ENCODE data around the gene ACSL1. TPM values are rescaled to one million over a fixed set of nuclear protein-coding genes. Genes with fewer than 3 reads are reported as not detected.
"Not testable (repeated sequence)": the region's sequence is repeated elsewhere in the genome, so short reads cannot be mapped to it uniquely, and the experiment has no call there.

ACSL1 gene
- total RNA-seq, 1 experiment from 2014 or later: 5.3 TPM

DNA sequence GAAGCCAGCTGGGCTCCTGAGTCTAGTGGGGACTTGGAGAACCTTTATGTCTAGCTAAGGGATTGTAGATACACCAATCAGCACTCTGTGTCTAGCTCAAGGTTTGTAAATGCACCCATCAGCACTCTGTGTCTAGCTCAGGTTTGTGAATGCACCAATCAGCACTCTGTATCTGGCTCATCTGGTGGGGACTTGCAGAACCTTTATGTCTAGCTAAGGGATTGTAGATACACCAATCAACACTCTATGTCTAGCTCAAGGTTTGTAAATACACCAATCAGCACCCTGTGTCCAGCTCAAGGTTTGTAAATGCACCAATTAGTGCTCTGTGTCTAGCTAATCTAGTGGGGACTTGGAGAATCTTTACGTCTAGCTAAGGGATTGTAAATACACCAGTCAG lies 84.1 kb downstream of the ACSL1 start:
- in situ Hi-C loops (cut with HindIII; ENCODE audit: low sequenced_read_pairs); DNase-seq (ENCODE audit: low spot score): not testable (repeated sequence)

DNA sequence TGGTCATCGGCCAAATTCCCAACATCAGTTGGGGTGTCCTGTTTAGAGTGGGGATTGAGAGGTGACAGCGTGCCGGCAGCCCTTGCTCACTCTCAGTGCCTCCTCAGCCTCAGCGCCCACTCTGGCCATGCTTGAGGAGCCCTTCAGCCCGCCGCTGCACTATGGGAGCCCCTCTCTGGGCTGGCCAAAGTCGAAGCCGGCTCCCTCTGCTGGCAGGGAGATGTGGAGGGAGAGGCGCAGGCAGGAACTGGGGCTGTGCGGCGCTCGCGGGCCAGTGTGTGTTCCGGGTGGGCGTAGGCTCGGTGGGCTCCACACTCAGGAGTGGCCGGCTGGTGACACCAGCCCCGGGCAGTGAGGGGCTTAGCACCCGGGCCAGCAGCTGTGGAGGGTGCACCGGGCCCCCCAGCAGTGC lies 84.8 kb downstream of the ACSL1 start:
- in situ Hi-C loops (cut with HindIII; ENCODE audit: low sequenced_read_pairs): no loop called here
- DNase-seq (ENCODE audit: low spot score): no peak

DNA sequence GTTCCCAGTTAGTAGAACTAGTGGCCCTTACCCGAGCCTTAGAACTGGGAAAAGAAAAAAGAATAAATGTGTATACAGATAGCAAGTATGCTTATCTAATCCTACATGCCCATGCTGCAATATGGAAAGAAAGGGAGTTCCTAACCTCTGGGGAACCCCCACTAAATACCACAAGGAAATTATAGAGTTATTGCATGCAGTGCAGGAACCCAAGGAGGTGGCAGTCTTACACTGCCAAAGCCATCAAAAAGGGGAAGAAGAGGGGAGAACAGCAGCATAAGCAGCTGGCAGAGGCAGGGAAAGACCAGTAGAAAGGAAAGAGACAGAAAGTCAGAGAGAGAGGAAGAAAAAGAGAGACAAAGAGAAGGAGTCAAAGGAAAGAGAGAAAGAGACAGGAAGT lies 86.2 kb downstream of the ACSL1 start:
- in situ Hi-C loops (cut with HindIII; ENCODE audit: low sequenced_read_pairs); DNase-seq (ENCODE audit: low spot score): not testable (repeated sequence)

DNA sequence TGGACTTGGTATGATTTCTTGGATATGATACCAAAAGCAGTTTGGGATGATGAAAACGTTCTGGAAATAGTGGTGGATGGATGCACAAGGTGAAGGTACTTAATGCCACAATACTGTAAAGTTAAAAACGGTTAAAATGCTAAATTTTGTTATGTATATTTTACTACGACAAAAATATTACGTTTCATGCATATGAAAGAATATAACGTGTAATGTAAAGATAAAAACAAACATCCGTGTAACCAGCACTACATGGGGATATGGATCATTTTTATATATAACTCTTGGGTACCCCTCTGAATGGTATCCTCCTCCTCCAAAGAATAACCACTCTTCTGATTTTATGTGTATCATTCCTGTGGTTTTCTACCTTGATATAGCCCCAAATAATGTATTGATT lies 91.0 kb downstream of the ACSL1 start:
- in situ Hi-C loops (cut with HindIII; ENCODE audit: low sequenced_read_pairs): no loop called here
- DNase-seq (ENCODE audit: low spot score): no peak

DNA sequence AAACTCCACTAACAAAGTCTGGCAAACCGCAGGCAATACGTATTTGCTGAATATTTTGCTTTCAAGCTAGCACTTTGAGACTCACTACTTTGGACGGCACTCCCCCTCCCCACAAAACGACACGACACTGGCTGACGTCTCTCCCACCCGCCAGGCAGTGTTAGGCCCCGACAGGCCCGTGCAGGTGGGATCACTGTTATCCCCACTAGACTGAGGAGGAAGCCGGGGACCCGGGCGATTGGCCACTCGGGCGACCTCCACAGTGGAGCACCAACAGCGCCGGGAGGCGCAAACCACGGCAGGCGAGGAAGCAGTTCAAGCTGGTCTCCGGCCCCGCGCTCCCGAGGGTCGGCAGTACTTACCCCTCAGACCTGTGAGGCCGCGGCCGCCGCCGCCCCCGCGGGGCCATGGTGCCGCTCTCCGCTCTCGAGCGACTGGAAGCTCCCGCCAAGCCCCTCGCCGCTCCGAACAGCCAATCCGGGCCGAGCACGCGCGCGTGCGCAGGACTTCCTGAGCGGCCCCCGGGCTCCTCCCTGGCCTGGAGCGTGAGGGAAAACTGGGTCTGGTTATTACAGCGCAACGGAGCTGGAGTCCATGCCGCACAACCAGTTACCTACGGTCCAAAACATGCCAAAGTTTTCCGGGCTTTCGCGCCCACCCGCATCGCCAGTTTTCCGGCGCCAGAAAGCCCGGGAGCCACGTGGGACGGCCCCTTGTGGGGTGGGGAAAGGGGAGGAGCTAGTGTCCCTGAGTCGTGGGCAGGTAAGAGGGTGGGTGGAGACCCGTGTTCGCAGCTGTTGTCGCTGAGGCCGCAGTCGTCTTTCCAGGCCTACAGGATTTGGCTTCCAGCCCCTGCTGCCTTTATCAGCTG lies 91.9 kb downstream of the ACSL1 start, which contains the start of gene CENPU:
TSS of gene CENPU (minus strand) at position 443 of the 871 bp plus-strand sequence. CDS start at position 409, 34 bp downstream.
- in situ Hi-C loops (cut with HindIII; ENCODE audit: low sequenced_read_pairs): no loop called here
- DNase-seq (ENCODE audit: low spot score): peak; percentile 98

DNA sequence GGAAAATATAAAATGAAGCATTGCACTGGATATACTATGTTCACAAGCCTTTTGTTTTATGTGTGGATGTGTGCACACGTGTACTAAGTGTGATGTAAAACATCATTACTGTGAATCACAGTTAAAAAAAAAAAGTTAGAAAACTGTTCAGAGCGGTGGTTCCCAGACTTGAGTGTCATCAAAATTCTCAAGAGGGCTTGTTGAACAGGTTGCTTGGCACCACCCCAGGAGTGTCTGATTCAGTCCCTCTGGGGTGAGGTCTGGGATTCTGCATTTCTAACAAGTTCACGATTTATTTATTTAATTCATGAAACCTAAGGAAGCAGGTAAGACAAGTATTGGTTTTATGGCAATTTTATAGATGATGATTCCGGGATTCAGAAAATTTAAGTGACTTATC lies 93.6 kb downstream of the ACSL1 start:
- peak; percentile 9 for DNase-seq (ENCODE audit: low spot score)
- in situ Hi-C loops (cut with HindIII; ENCODE audit: low sequenced_read_pairs): no loop called here

DNA sequence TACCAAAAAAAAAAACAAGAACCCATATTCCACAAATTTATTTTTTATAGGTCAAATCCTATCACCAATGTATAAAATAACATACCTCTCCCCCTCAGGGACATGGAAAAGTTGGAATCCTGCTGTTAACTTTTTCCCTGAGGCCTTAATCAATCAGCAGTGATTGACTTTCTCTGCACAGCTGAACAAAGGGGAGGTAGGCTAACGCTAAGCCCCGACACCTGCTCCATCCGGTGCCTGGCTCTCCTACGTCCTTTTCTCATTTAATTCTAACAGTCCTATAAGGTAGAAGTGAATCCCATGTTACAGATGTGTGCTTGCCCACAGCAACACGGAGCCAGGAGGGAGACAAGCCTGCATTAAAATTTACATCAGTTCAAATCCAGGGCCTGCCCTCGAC lies 94.7 kb downstream of the ACSL1 start:
- in situ Hi-C loops (cut with HindIII; ENCODE audit: low sequenced_read_pairs): no loop called here

DNA sequence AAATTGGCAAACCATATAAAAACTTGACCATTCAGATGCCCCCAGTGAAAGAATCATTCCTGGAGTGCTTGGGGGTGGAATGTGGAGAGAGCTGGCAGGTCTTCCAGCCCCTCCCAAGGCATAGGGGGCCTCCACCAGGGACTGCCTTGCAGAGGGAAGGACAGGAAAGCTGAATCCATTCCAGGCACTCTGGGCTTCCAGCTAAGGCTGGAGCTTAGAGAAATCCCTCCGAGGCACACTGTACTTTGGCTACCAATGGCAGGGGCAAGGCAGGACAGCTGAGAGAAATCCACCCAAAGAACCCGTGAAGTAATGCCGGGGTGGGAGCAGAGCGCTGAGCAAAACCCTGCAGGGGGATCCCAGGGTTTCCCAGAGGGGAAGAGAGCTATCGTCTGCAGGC lies 95.8 kb downstream of the ACSL1 start:
- in situ Hi-C loops (cut with HindIII; ENCODE audit: low sequenced_read_pairs): no loop called here

More for the DNA sequence above, 94.7 kb downstream of the ACSL1 start:
- DNase-seq (ENCODE audit: low spot score): no peak

DNA sequence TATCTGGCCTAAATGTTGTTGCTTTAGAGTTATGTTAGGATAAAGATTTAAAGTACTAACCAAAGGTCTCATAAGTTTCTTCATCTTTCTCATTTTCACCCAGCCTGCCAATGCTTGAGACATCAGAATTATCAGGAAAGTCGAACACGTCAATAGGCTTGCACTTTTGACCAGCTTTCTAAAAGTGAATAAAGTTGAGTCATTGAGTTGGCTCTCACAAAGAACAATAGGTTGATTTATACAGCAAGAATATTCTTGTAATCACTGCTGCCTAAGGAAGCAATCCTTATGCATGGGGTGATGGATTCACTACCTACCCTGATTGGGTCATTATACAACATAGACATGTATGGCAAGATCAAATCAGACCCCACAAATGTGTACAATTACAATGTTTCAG lies 96.9 kb downstream of the ACSL1 start:
- in situ Hi-C loops (cut with HindIII; ENCODE audit: low sequenced_read_pairs): no loop called here
- DNase-seq (ENCODE audit: low spot score): no peak

More for the DNA sequence above, 95.8 kb downstream of the ACSL1 start:
- no peak for DNase-seq (ENCODE audit: low spot score)

DNA sequence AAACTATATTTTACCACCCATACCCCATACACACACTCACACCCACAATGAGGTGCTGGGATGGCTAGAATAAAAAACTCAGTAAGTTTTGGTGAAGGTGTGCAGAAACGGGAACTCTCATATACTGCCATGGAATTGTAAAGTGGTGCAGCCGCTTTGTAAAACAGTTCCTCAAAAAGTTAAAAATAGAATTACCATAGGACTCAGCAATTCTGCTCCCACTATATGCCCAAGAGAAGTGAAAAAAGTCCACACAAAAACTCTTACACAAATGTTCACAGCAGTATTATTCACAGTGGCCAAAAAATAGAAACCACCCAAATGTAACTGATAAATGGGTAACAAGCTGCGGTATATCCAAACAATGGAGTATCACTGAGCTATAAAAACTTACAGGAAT lies 98.3 kb downstream of the ACSL1 start:
- no peak for DNase-seq (ENCODE audit: low spot score)
- in situ Hi-C loops (cut with HindIII; ENCODE audit: low sequenced_read_pairs): no loop called here

DNA sequence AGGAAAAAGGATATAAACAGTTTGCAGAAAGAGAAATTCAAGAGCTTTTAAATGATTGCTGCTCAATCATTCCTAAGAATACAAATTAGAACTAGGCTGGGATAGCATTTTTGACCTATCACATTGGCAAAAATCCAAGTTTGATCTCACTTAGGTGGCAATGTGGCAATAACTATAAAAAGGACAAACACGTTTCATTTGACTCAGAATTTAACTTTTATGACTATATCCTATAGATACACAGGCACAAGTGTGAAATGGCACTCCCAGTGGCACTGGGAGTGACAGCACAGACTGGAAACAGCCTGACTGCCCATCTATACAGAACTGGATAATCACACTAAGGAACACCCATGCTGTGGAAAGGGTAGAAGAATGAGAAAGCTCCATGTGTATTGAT lies 103.0 kb downstream of the ACSL1 start:
- DNase-seq (ENCODE audit: low spot score): no peak
- in situ Hi-C loops (cut with HindIII; ENCODE audit: low sequenced_read_pairs): no loop called here

DNA sequence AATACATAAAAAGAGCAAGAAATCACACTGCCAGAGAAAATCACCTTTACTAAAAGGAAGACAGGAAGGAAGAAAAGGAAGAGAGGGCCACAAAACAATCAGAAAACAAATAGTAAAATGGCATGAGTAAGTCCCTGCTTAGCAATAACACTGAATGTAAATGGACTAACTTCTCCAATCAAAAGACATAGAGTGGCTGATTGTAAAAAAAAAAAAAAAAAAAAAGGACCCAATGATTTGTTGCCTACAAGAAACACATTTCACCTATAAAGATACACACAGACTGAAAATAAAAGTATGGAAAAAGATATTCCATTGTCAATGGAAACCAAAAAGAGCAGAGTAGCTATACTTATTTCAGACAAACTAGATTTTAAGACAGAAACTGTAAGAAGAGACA lies 104.5 kb downstream of the ACSL1 start:
- in situ Hi-C loops (cut with HindIII; ENCODE audit: low sequenced_read_pairs): no loop called here
- no peak for DNase-seq (ENCODE audit: low spot score)

DNA sequence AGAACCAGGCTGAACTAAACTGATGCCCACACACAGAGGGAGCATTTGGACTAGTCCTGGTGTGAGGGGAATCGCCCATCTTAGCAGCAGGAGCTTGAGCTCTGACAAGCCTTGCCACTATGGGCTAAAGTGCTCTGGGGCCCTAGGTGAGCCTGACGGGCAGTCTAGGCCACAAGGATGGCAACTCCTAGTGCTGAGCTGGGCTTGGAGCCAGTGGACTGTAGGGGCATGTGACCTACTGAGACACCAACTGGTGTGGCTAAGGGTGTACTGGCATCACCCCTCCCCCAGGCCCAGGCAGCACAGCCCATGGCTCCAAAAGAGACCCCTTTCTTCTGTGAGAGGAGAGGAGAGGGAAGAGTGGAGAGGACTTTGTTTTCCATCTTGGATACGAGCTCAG lies 106.4 kb downstream of the ACSL1 start:
- in situ Hi-C loops (cut with HindIII; ENCODE audit: low sequenced_read_pairs): no loop called here

DNA sequence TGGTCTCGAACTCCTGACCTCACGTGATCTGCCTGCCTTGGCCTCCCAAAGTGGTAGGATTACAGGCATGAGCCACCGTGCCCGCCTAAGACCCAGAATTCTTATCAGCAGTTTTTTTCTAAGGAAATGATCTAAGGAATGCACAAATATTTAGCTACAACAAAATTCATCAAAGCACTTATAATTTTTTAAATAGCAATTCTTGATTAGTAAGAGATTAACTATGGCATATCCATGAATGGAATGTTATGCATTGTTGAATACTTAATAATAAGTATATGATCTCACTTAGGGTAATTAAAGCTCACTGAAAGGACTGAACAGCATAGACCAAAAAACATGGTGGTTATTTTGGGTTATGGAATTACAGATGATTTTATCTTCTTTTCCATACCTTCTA lies 110.2 kb downstream of the ACSL1 start:
- in situ Hi-C loops (cut with HindIII; ENCODE audit: low sequenced_read_pairs): no loop called here

More for the DNA sequence above, 106.4 kb downstream of the ACSL1 start:
- DNase-seq (ENCODE audit: low spot score): no peak

DNA sequence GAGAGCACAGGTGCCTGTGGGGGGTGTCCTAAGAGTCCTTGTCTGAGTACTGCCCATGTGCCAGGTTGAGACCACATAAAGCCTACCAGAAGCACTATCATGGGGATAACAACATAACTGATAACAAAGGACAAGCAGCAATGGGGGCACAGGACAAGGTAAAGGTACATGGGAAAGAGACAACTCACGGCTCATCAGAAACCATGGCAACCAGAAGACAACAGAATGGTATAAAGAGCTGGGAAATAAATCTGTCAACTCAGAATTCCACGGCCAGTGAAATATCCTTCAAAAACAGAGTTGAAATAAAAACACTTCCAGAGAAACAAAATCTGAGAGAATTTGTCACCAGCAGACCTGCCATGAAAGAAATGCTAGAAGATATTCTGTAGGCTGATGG lies 111.9 kb downstream of the ACSL1 start:
- in situ Hi-C loops (cut with HindIII; ENCODE audit: low sequenced_read_pairs): no loop called here
- no peak for DNase-seq (ENCODE audit: low spot score)

More for the DNA sequence above, 110.2 kb downstream of the ACSL1 start:
- no peak for DNase-seq (ENCODE audit: low spot score)

DNA sequence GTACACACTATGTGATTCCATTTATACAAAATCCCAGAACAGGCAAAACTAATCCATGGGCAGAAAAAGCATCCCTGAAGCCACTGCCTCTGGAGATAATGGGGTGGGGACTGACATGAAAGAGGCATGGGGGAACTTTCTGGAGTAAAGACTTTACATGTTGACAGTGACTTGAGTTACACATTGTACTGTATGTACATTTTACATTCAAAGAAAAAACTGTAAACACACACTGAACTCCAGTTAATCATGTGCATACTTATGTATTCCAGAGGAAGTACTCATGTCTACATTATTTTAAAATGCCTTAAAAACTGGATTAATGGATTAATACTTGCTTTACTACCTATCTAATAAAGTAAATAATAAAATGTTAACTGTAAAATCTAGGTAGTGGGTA lies 113.4 kb downstream of the ACSL1 start:
- in situ Hi-C loops (cut with HindIII; ENCODE audit: low sequenced_read_pairs): no loop called here
- no peak for DNase-seq (ENCODE audit: low spot score)

DNA sequence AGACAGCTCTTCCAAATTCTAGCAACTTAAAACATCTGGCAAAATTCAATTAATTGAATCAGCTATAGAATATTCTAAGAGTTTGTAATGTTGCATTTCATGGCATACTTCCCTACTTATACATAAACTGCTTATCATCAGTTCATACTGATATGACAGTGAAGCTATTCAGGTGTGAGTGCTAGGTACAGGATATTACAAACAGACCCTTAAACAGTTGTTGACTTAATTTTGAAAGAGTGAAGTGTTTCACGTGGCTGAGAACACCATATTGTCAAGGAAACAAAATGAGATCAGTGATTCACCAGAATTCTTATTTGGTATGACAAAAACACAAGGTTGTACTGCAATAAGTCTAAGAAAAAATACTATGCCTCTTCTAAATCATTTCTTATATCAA lies 119.3 kb downstream of the ACSL1 start:
- in situ Hi-C loops (cut with HindIII; ENCODE audit: low sequenced_read_pairs): no loop called here
- DNase-seq (ENCODE audit: low spot score): no peak

DNA sequence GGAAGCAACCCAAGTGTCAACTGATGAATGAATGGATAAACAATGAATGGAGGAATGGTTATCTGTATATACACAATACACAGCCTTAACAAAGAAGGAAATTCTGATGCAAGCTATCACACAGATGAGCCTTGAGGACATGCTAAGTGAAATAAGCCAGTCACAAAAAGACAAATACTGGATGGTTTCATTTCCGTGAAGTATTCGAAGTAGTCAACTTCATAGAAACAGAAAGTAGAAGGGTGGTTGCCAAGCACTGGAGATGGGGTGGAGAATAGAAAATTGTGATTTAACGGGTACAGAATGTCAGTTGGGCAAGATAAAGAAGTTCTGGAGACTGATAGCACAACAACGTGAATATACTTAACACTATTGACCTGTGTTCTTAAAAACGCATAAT lies 120.1 kb downstream of the ACSL1 start:
- no peak for DNase-seq (ENCODE audit: low spot score)
- in situ Hi-C loops (cut with HindIII; ENCODE audit: low sequenced_read_pairs): no loop called here
